Psoas muscle (tissue), 8 donors: Measurements from ENCODE around the gene PTPN13. TPM values are rescaled to one million over a fixed set of nuclear protein-coding genes. Genes with fewer than 3 reads are reported as not detected.

Experiments used
- ATAC-seq, 4 donors: fragments of 200-7000 bp; cut with Tn5 transposase; one replicate each; pipeline ENCODE4 v1.9.1; 2020; ENCODE audit warnings: moderate library complexity in 3 of 4, mild to moderate bottlenecking in 2 of 4
- DNase-seq, 2 donors: peaks; one replicate each; pipeline ENCODE4 v3.0.0-alpha.2; 2020
- H3K27ac ChIP-seq: fragments of 200-600 bp; one replicate; pipeline ENCODE4 v1.8.0; 2022
- H3K27me3 ChIP-seq, 3 donors: fragments of 200-600 bp in 1 of 3; one replicate each; pipeline versions ENCODE4 v1.6.1 to v1.8.0; 2013 to 2022; ENCODE audit warnings: low read length in 2 of 3, mild to moderate bottlenecking in 2 of 3, moderate library complexity in 1 of 3; ENCODE audit not compliant: insufficient read depth in 3 of 3
- H3K36me3 ChIP-seq, 2 donors: fragments of 200-600 bp in 1 of 2; one replicate each; pipeline versions ENCODE4 v1.6.1 to v1.8.0; 2013 to 2022; ENCODE audit warnings: low read depth in 1 of 2, mild to moderate bottlenecking in 1 of 2, moderate library complexity in 1 of 2; ENCODE audit not compliant: insufficient read depth in 1 of 2
- H3K4me1 ChIP-seq: fragments of 200-600 bp; one replicate; pipeline ENCODE4 v1.8.0; 2022
- H3K4me3 ChIP-seq: fragments of 200-600 bp; one replicate; pipeline ENCODE4 v1.8.0; 2022; ENCODE audit warnings: mild to moderate bottlenecking
- H3K9me3 ChIP-seq: fragments of 200-600 bp; one replicate; pipeline ENCODE4 v1.8.0; 2022
- CTCF ChIP-seq: fragments of 200-600 bp; IDR thresholded peaks from one replicate; pipeline ENCODE4 v1.8.0; 2022; ENCODE audit warnings: antibody characterized with exemption
- WGBS, 3 donors: extraction: QIAGEN DNeasy Blood & Tissue Kit; methylation state at CpG; one replicate each; pipeline versions ENCODE4 v1.1.6 to v1.1.7; 2013; 5-methylcytosine and 5-hydroxymethylcytosine counted together
- intact Hi-C, 2 donors: fragments of 100-400 bp; cut with DNase I; formaldehyde crosslinking; loops; one replicate each; pipeline versions ENCODE4 v1.11.0 to v1.14.2; 2022
- polyA plus RNA-seq, 3 donors: library from polyadenylated mRNA; stranded (reverse); fragments of 200-250 nt; gene quantifications; one replicate each; pipeline ENCODE4 v1.2.3, GENCODE V29; 2013
- total RNA-seq, 4 donors: library from RNA; stranded (reverse); fragmentation: NEBNext Ultra II Directional in 2 of 4; extraction: Animal tissue kit (Norgen Biotek cat#: 25700) in 2 of 4; gene quantifications; one replicate each; pipeline versions ENCODE4 v1.2.1 to v1.2.4, GENCODE V29; 2021 to 2023
- donor health status: healthy with polysubstance abuse.
- donor health status: DM: no; HTN: no; CAD: no; lungs with moderate emphysema.
- donor health status: Bipolar disorder and iron deficiency.
- donor health status: healthy.
- donor health status: DM: yes; HTN: yes; CAD: no.
- donor health status: DM: no; HTN: no; CAD: no.
- donor health status: DM: no; HTN: no; CAD: no.
- donor health status: DM: yes; HTN: yes; CAD: no.

PTPN13 gene
- total and polyA plus RNA-seq, 7 donors: 0.22 to 2.4 (median 0.89) TPM

- Histone ChIP-seq H3K27me3 (no peaks in the 10 kb centered on the region), H3K9me3 (no peaks in the 10 kb centered on the region), H3K36me3 (no peaks in the 10 kb centered on the region), H3K4me3 (no peak overlapping the region), H3K27ac (no peak overlapping the region), H3K4me1 (no peaks in the 10 kb centered on the region)
- TF ChIP-seq CTCF: no peak
- ATAC-seq (no peak), DNase-seq (no peak)
- intact Hi-C loops: no loop called here
- WGBS, 3 donors: 63 to 72% (median 67%) methylated on average over 2 of the region's 2 CpGs
Observed at GRCh38 chr4:86560447-86560846, 33.7 kb upstream of the PTPN13 start.

GRCh38 chr4:86561256-86561655 lies 32.9 kb upstream of the PTPN13 start:
- H3K9me3 ChIP-seq: no peaks in the 10 kb centered on the region
- ATAC-seq (no peak), DNase-seq (no peak)
- 92 to 95% (median 93%) methylated on average over 1 of the region's 1 CpG for WGBS, 3 donors
- H3K27me3 ChIP-seq: no peaks in the 10 kb centered on the region
- intact Hi-C loops: no loop called here
- TF ChIP-seq CTCF: no peak
- H3K27ac ChIP-seq: no peak overlapping the region
- H3K4me1 ChIP-seq: no peaks in the 10 kb centered on the region
- H3K36me3 ChIP-seq: no peaks in the 10 kb centered on the region
- H3K4me3 ChIP-seq: no peak overlapping the region

- no peaks in the 10 kb centered on the region for H3K36me3 ChIP-seq
- ATAC-seq (no peak), DNase-seq (no peak)
- H3K4me1 ChIP-seq: no peaks in the 10 kb centered on the region
- TF ChIP-seq CTCF: no peak
- intact Hi-C loops: no loop called here
- H3K27me3 ChIP-seq: no peaks in the 10 kb centered on the region
- no peaks in the 10 kb centered on the region for H3K9me3 ChIP-seq
- no peak overlapping the region for H3K27ac ChIP-seq
- H3K4me3 ChIP-seq: no peak overlapping the region
- WGBS, 3 donors: 88 to 93% (median 92%) methylated on average over 2 of the region's 2 CpGs
Observed at GRCh38 chr4:86563416-86563815, 30.7 kb upstream of the PTPN13 start.

- DNase-seq: no peak
- no peaks in the 10 kb centered on the region for H3K27me3 ChIP-seq
- no peak overlapping the region for H3K27ac ChIP-seq
- intact Hi-C loops: no loop called here
- no peaks in the 10 kb centered on the region for H3K9me3 ChIP-seq
- no peak for ATAC-seq
- H3K4me3 ChIP-seq: no peak overlapping the region
- 80 to 86% (median 84%) methylated on average over 5 of the region's 5 CpGs for WGBS, 3 donors
- H3K4me1 ChIP-seq: no peaks in the 10 kb centered on the region
- TF ChIP-seq CTCF: no peak
- H3K36me3 ChIP-seq: no peaks in the 10 kb centered on the region
Observed at GRCh38 chr4:86564795-86565194, 29.3 kb upstream of the PTPN13 start.

- WGBS, 3 donors: 85 to 94% (median 87%) methylated on average over 2 of the region's 2 CpGs
- Histone ChIP-seq H3K9me3 (no peaks in the 10 kb centered on the region), H3K27me3 (no peaks in the 10 kb centered on the region), H3K4me3 (no peak overlapping the region), H3K4me1 (no peaks in the 10 kb centered on the region), H3K36me3 (no peaks in the 10 kb centered on the region), H3K27ac (no peak overlapping the region)
- no peak for DNase-seq
- intact Hi-C loops: no loop called here
- no peak for TF ChIP-seq CTCF
- no peak for ATAC-seq
Observed at GRCh38 chr4:86565651-86566050, 28.5 kb upstream of the PTPN13 start.
